ENCODE data around the gene WHAMM.

The WHAMM gene

GRCh38 chr15:82835391-82835917, 26.0 kb downstream of the WHAMM start:
- in situ Hi-C loops (cut with MboI; ENCODE audit: low sequenced_read_pairs), result loop anchor here (25.0 kb wide), 1 partner anchor 298 kb away; the partner anchor contains the start of gene RPS17

DNA sequence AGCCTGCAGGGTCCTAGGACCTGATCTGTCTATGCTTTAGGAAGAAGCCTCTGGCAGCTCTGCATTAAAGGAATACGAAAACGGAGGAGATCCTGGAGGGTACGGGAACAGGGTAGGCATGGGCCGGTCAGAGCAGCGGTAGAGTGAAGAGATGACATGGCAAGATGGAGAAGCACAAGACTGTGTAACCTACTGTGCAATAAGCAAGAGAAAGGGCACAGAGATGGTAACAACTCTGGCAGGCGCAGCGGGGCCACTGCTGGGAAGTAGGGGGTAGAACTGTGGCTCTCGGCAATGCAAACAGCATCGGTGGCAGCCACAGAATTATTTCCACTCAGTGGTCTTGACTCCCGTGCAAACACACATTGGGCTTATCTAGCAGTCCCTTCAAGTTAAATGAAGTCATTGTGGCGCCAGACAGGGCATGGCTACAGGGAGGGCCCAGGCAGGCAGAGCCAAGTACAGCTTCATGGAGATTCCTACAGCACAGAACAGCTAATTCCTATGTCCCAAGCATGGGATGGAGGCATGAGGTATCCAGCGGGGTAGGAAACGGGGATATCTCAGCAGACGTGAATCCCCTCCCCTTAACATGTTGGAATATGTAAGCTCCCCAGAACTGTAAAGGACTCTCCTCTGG, 28.8 kb downstream of the WHAMM start:
- in situ Hi-C loops (cut with MboI; ENCODE audit: low sequenced_read_pairs), result loop anchor here (25.0 kb wide), 1 partner anchor 301 kb away; the partner anchor contains the start of gene RPS17

DNA sequence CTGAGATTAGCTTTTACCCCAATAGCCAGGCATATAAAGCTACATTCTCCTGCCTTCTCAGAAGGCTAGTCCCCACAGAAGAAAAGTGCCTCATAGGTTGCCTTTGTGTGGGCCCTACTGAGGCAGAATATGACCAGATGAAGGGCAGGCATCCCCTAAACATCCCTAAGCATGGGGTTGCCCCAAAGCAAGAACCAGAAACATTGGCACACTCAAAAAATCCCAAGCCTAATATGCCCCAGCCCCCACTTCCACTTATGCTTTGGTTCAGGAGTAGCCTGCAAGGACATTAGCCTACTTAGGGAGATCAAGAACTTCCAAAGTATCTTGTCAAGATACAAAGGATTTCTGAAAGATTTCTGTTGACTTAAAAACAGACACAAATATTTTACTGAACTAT, 29.7 kb downstream of the WHAMM start:
- in situ Hi-C loops (cut with MboI; ENCODE audit: low sequenced_read_pairs), result loop anchor here (25.0 kb wide), 1 partner anchor 302 kb away; the partner anchor contains the start of gene RPS17

- in situ Hi-C loops (cut with MboI; ENCODE audit: low sequenced_read_pairs), result loop anchor here (25.0 kb wide), 1 partner anchor 303 kb away; the partner anchor contains the start of gene RPS17
Measured at GRCh38 chr15:82840166-82840565, 30.7 kb downstream of the WHAMM start.

DNA sequence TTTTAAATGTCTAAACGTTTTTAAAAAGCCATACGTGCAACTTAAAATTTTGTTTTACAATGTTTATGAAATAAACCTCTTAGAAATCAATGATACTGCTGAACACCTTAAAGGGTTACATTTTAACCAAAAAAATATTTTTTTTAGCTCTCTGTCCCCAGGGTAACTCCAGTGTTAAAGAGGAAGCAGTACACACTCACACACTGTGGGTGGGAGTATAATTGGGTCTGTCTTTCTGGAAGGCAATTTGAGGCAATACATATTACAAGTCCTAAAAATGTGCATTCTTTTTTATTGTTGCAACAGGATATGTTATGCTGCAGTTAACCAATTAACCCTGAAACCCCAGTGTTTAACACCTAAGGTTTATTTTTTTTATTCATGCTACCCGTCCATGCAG, 34.1 kb downstream of the WHAMM start:
- in situ Hi-C loops (cut with MboI; ENCODE audit: low sequenced_read_pairs), result loop anchor here (25.0 kb wide), 1 partner anchor 306 kb away; the partner anchor contains the start of gene RPS17

DNA sequence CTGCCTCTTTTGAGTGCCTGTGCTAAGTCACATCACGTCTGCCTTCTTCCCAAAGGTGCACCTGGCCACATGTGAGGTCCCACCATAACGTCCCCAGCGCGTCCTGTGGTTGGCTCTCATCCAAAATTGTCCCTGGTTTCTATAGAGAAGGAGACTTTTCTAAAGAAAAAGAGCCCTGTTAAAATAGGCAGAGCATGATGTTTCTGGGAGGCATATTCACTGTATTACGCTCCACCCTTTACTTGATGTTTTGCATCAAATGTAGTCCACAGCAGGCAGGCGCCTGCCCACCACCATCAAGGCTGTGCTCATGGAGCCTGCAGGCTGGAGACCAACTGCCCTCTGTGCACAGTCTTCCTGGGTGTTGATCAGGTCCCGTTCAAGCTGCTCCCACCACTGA, 36.3 kb downstream of the WHAMM start:
- in situ Hi-C loops (cut with MboI; ENCODE audit: low sequenced_read_pairs), result loop anchor here (25.0 kb wide), 1 partner anchor 308 kb away; the partner anchor contains the start of gene RPS17

DNA sequence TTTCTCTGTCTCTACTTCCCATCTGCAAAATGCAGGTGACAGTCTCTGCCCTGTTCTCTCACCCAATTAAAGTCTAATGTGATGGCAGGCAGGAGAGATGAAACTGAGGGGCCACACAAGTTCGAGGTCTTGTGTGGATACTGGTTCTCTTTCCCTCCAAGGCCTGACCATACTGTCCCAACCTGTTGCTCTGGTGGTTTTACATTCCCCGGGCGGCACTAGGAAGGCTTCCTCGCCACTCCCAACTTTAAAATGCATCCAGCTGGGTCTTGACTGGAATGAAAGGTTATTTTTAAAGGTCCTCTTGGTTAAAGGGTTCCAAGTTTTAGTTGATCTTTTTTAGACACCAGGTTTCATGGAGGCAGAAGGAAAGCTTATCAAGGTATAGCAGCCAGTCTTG, 37.2 kb downstream of the WHAMM start:
- in situ Hi-C loops (cut with MboI; ENCODE audit: low sequenced_read_pairs), result loop anchor here (25.0 kb wide), 1 partner anchor 309 kb away; the partner anchor contains the start of gene RPS17

- in situ Hi-C loops (cut with MboI; ENCODE audit: low sequenced_read_pairs), result loop anchor here (25.0 kb wide), 1 partner anchor 310 kb away; the partner anchor contains the start of gene RPS17
Measured at GRCh38 chr15:82847703-82848102, 38.3 kb downstream of the WHAMM start.

DNA sequence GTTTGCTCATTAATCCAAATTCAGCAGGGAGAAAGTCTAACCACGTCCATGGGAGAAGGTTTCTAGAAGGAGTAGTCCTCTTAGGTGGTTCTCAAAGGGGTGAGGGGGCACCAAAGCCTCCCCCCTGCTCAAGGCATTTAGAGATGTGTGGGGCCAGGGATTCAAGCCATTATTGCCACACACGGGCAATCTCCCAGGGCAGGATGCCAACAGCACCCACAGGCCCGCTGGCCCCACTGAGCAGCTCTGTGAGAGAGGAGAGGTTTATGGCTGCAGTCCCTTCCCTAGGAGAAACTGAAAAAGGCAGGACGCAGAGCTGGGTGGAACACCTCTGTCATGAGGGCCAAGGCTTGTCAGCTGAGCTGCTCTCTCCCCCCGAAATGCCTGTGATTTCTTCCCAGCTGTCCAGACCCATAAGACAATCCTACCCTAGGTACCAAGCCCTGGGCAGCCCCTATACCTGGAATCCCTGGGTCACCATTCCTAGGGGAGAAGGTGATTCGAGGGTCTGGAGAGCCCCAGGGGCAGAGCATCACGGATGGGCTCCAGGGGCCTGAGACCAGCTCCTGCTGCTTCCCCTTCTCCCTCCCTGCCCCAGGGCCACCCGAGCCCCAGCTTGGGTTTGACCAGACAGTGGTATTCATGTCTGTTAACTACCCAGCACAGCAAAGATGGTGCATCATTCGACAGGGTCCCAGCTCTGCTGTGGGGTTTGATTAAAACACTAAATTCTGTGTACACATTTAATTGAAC, 39.0 kb downstream of the WHAMM start:
- in situ Hi-C loops (cut with MboI; ENCODE audit: low sequenced_read_pairs), result loop anchor here (25.0 kb wide), 1 partner anchor 311 kb away; the partner anchor contains the start of gene RPS17

DNA sequence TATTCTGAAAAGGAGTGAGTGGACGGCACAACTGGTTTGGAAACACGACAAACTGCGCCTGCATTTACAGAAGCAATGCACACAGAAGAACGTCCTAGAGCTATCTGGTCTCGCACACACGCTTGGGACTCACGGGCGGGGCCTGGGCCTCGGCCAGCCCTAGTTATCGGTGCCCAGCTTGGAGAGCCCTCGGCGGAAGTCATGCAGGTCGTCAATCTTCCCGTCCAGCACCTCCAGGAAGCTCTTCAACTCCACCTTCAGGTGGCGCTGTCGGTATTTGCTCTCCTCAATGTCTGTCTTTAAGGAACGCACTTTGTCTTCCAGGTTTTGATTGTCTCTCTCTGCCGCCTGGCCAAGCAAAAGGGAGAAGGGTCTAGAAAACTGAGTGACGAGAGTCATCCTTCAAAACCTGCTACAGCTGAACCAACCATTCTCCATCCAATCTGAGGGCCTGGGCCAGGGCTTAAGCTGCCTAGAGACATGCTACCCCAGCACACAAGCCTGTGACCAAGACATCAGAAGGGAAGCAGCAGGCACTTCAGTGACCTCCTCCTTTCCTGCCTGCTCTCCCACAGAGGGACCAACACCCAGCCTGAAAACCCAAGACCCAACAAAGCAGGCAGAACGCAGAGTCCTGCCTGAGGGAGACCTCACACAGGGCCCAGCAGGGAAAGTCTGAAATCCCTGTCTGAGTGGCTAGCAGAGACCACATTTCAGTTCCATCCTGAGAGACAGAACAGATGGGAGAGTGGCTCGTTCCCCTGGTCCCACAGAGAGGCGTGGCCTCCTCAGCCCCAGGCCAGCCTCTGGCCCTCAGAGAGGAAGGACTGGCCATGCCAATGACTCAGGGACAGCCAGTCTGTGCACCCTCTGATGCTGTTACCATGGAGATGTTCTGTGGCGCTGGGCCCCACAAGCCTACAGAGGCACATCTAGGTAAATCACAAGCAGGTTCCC, 40.4 kb downstream of the WHAMM start:
- in situ Hi-C loops (cut with MboI; ENCODE audit: low sequenced_read_pairs), result loop anchor here (25.0 kb wide), 1 partner anchor 313 kb away; the partner anchor contains the start of gene RPS17

- in situ Hi-C loops (cut with MboI; ENCODE audit: low sequenced_read_pairs), result no loop called here
Measured at GRCh38 chr15:82850731-82851130, 41.3 kb downstream of the WHAMM start.

GRCh38 chr15:82851306-82851850, 42.0 kb downstream of the WHAMM start:
- in situ Hi-C loops (cut with MboI; ENCODE audit: low sequenced_read_pairs), result no loop called here

DNA sequence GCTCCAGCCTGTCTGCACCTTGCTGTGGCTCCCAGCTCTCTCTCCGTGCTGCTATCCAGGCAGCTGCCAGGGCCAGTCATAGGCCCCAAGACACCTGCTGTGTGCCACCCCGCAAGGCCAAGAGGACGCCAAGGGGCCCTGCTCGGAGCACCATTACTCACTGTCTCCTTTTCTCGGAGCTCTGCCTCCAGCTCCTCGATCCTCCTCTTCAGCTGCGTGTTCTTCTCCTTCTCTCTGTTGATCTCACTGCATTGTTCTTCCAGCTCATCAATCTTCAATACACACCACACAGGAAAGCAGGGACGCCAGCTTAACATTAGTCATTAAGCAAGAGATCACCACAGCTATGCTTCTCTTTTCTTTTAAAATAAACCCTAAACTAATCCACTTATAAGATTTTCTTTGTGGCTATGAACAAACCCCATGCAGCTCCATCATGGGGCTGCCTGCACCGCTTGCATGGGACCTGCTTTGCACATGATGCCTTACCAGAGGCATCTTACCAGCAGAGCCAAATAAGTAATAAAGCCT, 42.6 kb downstream of the WHAMM start:
- in situ Hi-C loops (cut with MboI; ENCODE audit: low sequenced_read_pairs), result no loop called here

DNA sequence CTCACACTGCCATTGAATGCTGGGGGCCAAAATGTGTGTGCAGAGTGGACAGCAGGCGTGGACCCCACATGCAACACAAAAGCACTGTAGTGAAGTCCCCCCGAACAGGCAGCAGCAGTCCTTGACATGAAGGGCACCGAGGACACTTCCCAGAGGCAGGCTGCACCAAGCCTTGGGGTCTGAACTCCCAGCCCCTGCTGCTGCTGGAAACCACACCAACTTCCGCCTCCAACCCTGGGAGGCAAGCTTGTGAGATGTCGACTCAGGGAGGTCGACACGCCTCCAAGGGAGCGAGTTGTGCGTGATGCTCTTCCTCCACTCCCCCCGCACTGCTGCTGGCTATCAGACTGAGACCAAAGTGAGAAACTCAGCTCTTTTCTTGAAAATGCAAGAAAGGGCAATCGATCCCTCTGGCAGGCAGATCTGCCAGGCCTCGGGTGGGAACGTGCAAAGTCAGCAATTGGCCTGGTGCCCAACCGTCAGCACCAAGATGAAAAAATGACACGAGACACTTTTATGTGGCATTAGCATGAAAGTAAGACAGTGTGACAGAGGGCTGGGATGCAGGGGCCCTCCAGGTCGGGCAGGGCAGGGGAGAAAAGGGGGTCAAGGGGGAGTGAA, 43.6 kb downstream of the WHAMM start:
- in situ Hi-C loops (cut with MboI; ENCODE audit: low sequenced_read_pairs), result no loop called here

DNA sequence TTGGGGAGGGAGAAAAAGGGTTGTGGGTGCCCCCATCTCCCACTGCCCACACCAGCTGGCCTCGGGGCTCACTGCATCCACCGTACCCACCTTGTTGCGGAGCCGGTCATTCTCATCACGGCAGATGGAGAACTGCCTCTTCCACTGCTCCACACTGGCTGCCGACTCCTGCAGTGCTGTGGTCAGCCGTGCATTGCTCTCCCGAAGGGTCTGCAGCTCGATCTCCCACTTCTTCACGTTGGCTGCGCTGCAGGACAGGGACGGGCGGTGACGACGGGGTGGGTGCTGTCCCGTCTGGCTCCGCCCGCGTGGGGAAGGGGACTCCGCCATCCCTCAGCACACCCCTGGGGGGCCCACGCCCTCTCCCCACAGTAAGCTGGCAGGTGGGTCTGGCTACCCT, 45.1 kb downstream of the WHAMM start:
- in situ Hi-C loops (cut with MboI; ENCODE audit: low sequenced_read_pairs), result no loop called here

GRCh38 chr15:82855286-82856100, 46.1 kb downstream of the WHAMM start:
- in situ Hi-C loops (cut with MboI; ENCODE audit: low sequenced_read_pairs), result no loop called here

DNA sequence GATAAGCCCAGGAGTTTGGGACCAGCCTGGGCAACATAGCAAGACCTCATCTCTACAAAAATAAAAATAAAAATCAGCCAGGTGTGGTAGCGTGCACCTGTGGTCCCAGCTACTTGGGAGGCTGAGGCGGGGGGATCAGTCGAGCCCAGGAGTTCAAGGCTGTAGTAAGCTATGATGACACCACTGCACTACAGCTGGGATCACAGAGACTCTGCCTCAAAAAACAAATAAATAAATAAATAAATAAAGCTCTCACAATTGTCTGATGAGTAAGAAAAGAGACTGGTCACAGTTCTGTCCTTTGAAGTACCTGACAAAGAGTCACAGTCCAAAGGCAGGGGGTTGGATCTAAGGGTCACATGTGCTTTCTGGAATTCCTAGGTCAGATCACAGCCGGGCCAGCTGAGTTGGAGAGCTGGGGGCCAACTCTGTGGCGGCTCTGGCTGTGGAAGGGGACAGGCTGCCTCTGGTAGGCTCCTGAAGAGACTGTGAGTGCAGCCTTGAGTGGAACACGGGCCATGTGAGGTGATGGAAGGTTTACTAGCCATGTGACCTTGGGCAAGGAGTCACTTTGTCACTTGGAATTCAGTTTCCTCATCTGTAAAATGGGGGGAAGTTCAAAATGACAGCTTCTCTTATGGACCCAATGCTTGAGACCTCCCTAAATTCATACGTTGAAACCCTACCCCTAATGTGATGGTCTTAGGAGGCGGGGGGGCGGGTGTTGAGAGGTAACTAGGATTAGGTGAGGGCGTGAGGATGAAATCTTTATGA, 47.2 kb downstream of the WHAMM start:
- in situ Hi-C loops (cut with MboI; ENCODE audit: low sequenced_read_pairs), result no loop called here

GRCh38 chr15:82858932-82859331, 49.5 kb downstream of the WHAMM start:
- in situ Hi-C loops (cut with MboI; ENCODE audit: low sequenced_read_pairs), result no loop called here
